ENCODE measurements around the gene C8G.

C8G gene

GRCh38 chr9:136991993-136992818 is 47.2 kb downstream of the C8G start, which contains the start of gene PAXX:
TSS of gene PAXX (plus strand) at chr9:136992422. CDS start at chr9:136992444, 22 bp downstream.
- TF ChIP-seq CTCF (IDR thresholded peaks at IDR 0.05; ENCODE audit: borderline replicate concordance, extremely low read depth, low read length, poor library complexity, severe bottlenecking) (no peak), EZH2 (IDR thresholded peaks at IDR 0.05; ENCODE audit: borderline replicate concordance, low read depth, low read length, severe bottlenecking) (no peak)
- DNase-seq (peak; percentile 92), ATAC-seq (ENCODE audit: insufficient read depth, low read depth) (peak; percentile 88)
- Histone ChIP-seq H3K4me3 (ENCODE audit: low read depth in 1 of 2, low read length in 2 of 2) (peak within 1 kb of the TSS; percentile 58 to 76), H3K9me3 (ENCODE audit: insufficient read depth, low read length, severe bottlenecking) (no peaks in the 10 kb centered on the region), H3K4me2 (ENCODE audit: insufficient read depth, low read length) (peak within 1 kb of the TSS; percentile 98), H3K27me3 (ENCODE audit: insufficient read depth, low read length, poor library complexity) (peaks cover 2% of the 10 kb centered on the region), H3K9ac (ENCODE audit: low read depth, low read length) (peak within 1 kb of the TSS; percentile 88), H3K36me3 (ENCODE audit: insufficient read depth, low read length) (peaks cover 12% of the 10 kb centered on the region), H3K27ac (ENCODE audit: low read length) (peak within 1 kb of the TSS; percentile 75), H3K4me1 (ENCODE audit: insufficient read depth, low read length) (peaks cover 16% of the 10 kb centered on the region), H2AFZ (ENCODE audit: low read depth, low read length) (peak within 1 kb of the TSS; percentile 69), H3K79me2 (ENCODE audit: insufficient read depth, low read length) (peaks cover 16% of the 10 kb centered on the region), H4K20me1 (ENCODE audit: insufficient read depth, low read length) (peaks cover 26% of the 10 kb centered on the region)

- H2AFZ ChIP-seq (ENCODE audit: low read depth, low read length), result peak overlapping the region; percentile 69
- H3K4me3 ChIP-seq (ENCODE audit: low read depth in 1 of 2, low read length in 2 of 2), result peak overlapping the region; percentile 58 to 76
- peak overlapping the region; percentile 75 for H3K27ac ChIP-seq (ENCODE audit: low read length)
- peak overlapping the region; percentile 88 for H3K9ac ChIP-seq (ENCODE audit: low read depth, low read length)
- H4K20me1 ChIP-seq (ENCODE audit: insufficient read depth, low read length), result peaks cover 26% of the 10 kb centered on the region
- ATAC-seq (ENCODE audit: insufficient read depth, low read depth) (no peak; the same call in 2 of the 3 replicates), DNase-seq (no peak)
- H3K4me2 ChIP-seq (ENCODE audit: insufficient read depth, low read length), result peak overlapping the region; percentile 98
- H3K79me2 ChIP-seq (ENCODE audit: insufficient read depth, low read length), result peaks cover 16% of the 10 kb centered on the region
- H3K4me1 ChIP-seq (ENCODE audit: insufficient read depth, low read length), result peaks cover 16% of the 10 kb centered on the region
- peaks cover 2% of the 10 kb centered on the region for H3K27me3 ChIP-seq (ENCODE audit: insufficient read depth, low read length, poor library complexity)
- peaks cover 12% of the 10 kb centered on the region for H3K36me3 ChIP-seq (ENCODE audit: insufficient read depth, low read length)
- no peaks in the 10 kb centered on the region for H3K9me3 ChIP-seq (ENCODE audit: insufficient read depth, low read length, severe bottlenecking)
- TF ChIP-seq CTCF (IDR thresholded peaks at IDR 0.05; ENCODE audit: borderline replicate concordance, extremely low read depth, low read length, poor library complexity, severe bottlenecking) (peak; percentile 16), EZH2 (IDR thresholded peaks at IDR 0.05; ENCODE audit: borderline replicate concordance, low read depth, low read length, severe bottlenecking) (no peak)
These were observed 47.9 kb downstream of the C8G start for GRCh38 chr9:136992819-136993369.

- Histone ChIP-seq H3K79me2 (ENCODE audit: insufficient read depth, low read length) (peaks cover 16% of the 10 kb centered on the region), H4K20me1 (ENCODE audit: insufficient read depth, low read length) (peaks cover 26% of the 10 kb centered on the region), H3K9me3 (ENCODE audit: insufficient read depth, low read length, severe bottlenecking) (no peaks in the 10 kb centered on the region), H2AFZ (ENCODE audit: low read depth, low read length) (no peak overlapping the region), H3K36me3 (ENCODE audit: insufficient read depth, low read length) (peaks cover 12% of the 10 kb centered on the region), H3K27me3 (ENCODE audit: insufficient read depth, low read length, poor library complexity) (peaks cover 2% of the 10 kb centered on the region), H3K27ac (ENCODE audit: low read length) (no peak overlapping the region), H3K9ac (ENCODE audit: low read depth, low read length) (0 out of 2 replicates have a peak overlapping the region, but pooled peaks have one; percentile 88), H3K4me1 (ENCODE audit: insufficient read depth, low read length) (peaks cover 16% of the 10 kb centered on the region), H3K4me2 (ENCODE audit: insufficient read depth, low read length) (no peak overlapping the region), H3K4me3 (ENCODE audit: low read depth in 1 of 2, low read length in 2 of 2) (no peak overlapping the region)
- DNase-seq, result no peak
- TF ChIP-seq EZH2 (IDR thresholded peaks at IDR 0.05; ENCODE audit: borderline replicate concordance, low read depth, low read length, severe bottlenecking), result no peak
- no peak for TF ChIP-seq CTCF (IDR thresholded peaks at IDR 0.05; ENCODE audit: borderline replicate concordance, extremely low read depth, low read length, poor library complexity, severe bottlenecking)
- no peak for ATAC-seq (ENCODE audit: insufficient read depth, low read depth)
These were observed 49.3 kb downstream of the C8G start for GRCh38 chr9:136994180-136994887.
